PC-3 (cell line): ENCODE data around the gene METTL8.

Experiments
- EZH2 ChIP-seq: fragments of 300-600 bp; sonication (generic); IDR thresholded peaks from one replicate; pipeline ENCODE4 v1.6.1; 2017; ENCODE audit warnings: antibody characterized with exemption, mild to moderate bottlenecking, low read length; ENCODE audit not compliant: unreplicated experiment
- EZH2phosphoT487 ChIP-seq: fragments of 300-600 bp; sonication (generic); IDR thresholded peaks from 2 replicates; pipeline ENCODE4 v1.6.1; 2018; ENCODE audit warnings: mild to moderate bottlenecking, antibody characterized with exemption, low read length, borderline replicate concordance
- TF ChIP-seq, protein P1 (sequence below): fragments of 300-600 bp; sonication (generic); conservative IDR thresholded peaks from 2 replicates; pipeline ENCODE4 v1.5.1; 2017; ENCODE audit warnings: antibody characterized with exemption, low read depth, mild to moderate bottlenecking, low read length

DNA sequence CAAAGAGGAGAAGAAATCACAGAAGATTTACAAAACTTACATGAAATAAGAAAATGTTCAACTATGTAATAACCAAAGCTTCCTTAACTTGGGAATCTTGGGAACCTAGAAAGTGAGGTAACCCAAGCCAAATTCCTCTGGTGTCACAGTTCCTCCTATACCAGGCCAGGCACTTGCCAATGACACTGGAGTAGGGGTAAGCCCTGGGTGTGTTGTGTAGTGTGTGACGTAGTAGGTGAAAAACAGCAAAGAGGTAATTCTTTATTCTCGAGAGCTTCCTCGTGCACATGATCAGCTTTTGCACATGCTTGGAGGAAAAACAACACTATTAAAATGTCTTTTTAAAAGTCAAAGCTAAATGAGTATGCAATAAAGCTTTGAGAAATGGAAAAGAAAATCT, 118.0 kb downstream of the METTL8 start:
- TF ChIP-seq EZH2, result no peak
- TF ChIP-seq, protein P1, sequence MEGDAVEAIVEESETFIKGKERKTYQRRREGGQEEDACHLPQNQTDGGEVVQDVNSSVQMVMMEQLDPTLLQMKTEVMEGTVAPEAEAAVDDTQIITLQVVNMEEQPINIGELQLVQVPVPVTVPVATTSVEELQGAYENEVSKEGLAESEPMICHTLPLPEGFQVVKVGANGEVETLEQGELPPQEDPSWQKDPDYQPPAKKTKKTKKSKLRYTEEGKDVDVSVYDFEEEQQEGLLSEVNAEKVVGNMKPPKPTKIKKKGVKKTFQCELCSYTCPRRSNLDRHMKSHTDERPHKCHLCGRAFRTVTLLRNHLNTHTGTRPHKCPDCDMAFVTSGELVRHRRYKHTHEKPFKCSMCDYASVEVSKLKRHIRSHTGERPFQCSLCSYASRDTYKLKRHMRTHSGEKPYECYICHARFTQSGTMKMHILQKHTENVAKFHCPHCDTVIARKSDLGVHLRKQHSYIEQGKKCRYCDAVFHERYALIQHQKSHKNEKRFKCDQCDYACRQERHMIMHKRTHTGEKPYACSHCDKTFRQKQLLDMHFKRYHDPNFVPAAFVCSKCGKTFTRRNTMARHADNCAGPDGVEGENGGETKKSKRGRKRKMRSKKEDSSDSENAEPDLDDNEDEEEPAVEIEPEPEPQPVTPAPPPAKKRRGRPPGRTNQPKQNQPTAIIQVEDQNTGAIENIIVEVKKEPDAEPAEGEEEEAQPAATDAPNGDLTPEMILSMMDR, result no peak
- TF ChIP-seq EZH2phosphoT487, result no peak
